A673 (cell line): ENCODE data around the gene FBXO42. TPM values are rescaled to one million over a fixed set of nuclear protein-coding genes. Genes with fewer than 3 reads are reported as not detected.

Experiments used
- BruUV-seq: library from RNA; stranded (reverse); fragments of 400-500 nt; replicated peaks from 2 replicates; lab custom pipeline; 2021; lab: Mats Ljungman, UMichigan
- CTCF ChIA-PET: fragments of 300-600 bp; sonication (Branson Sonifier 250); formaldehyde crosslinking; loops from one replicate; lab custom pipeline; 2022; ENCODE audit warnings: antibody characterized with exemption; lab: Charles Lee
- POLR2A ChIA-PET: fragments of 300-600 bp; sonication (Branson Sonifier 250); formaldehyde crosslinking; loops from one replicate; lab custom pipeline; 2022; ENCODE audit warnings: antibody characterized with exemption; ENCODE audit not compliant: low non-redundant PET; lab: Charles Lee
- DNase-seq: peaks from one replicate; pipeline ENCODE4 v3.0.0-alpha.2; 2015; ENCODE audit warnings: low spot score
- H3K27ac ChIP-seq: fragments of 200-600 bp; sonication (generic); 2 replicates; pipeline ENCODE4 v1.5.1; 2016; ENCODE audit warnings: mixed run types, low read depth, mild to moderate bottlenecking, mixed read lengths, antibody characterized with exemption, low read length; ENCODE audit not compliant: poor library complexity, severe bottlenecking
- H3K27me3 ChIP-seq: fragments of 200-600 bp; sonication (generic); replicated peaks from 2 replicates; pipeline ENCODE4 v1.6.1; 2017; ENCODE audit warnings: mixed run types, low read depth, mild to moderate bottlenecking, mixed read lengths, antibody characterized with exemption, low read length; ENCODE audit not compliant: insufficient read depth, poor library complexity
- H3K36me3 ChIP-seq: fragments of 200-600 bp; sonication (generic); 2 replicates; pipeline ENCODE4 v1.6.1; 2016; ENCODE audit warnings: mixed run types, mild to moderate bottlenecking, mixed read lengths, antibody characterized with exemption, low read length; ENCODE audit not compliant: insufficient read depth, poor library complexity, severe bottlenecking
- H3K4me1 ChIP-seq: fragments of 200-600 bp; sonication (generic); 2 replicates; pipeline ENCODE4 v1.6.1; 2017; ENCODE audit warnings: mixed run types, mild to moderate bottlenecking, mixed read lengths, antibody characterized with exemption, low read length; ENCODE audit not compliant: insufficient read depth, poor library complexity, severe bottlenecking
- H3K4me3 ChIP-seq: fragments of 200-600 bp; sonication (generic); 2 replicates; pipeline ENCODE4 v1.5.1; 2016; ENCODE audit warnings: low read depth, mixed run types, mild to moderate bottlenecking, mixed read lengths, low read length; ENCODE audit not compliant: poor library complexity, severe bottlenecking
- H3K9me3 ChIP-seq: fragments of 200-600 bp; sonication (generic); 2 replicates; pipeline ENCODE4 v1.6.1; 2016; ENCODE audit warnings: mixed run types, low read depth, mild to moderate bottlenecking, mixed read lengths, antibody characterized with exemption, low read length; ENCODE audit not compliant: poor library complexity, severe bottlenecking
- EZH2 ChIP-seq: fragments of 200-600 bp; sonication (generic); IDR thresholded peaks from 2 replicates; pipeline ENCODE4 v1.6.1; 2017; ENCODE audit warnings: borderline replicate concordance, low read depth, mild to moderate bottlenecking, mixed read lengths, antibody characterized with exemption, low read length; ENCODE audit not compliant: poor library complexity, severe bottlenecking
- intact Hi-C: fragments of 100-400 bp; cut with micrococcal nuclease; formaldehyde crosslinking; loops from one replicate; pipeline ENCODE4 v1.10.0; 2022; ENCODE audit not compliant: unreplicated experiment
- total RNA-seq: library from RNA; stranded (reverse); gene quantifications from 2 replicates; pipeline ENCODE4 v1.2.3, GENCODE V29; 2021
- TF ChIP-seq, protein P1 (sequence below): fragments of 300-800, 200-600 bp; sonication (generic); conservative IDR thresholded peaks from 2 replicates; pipeline ENCODE4 v1.5.1; 2017; ENCODE audit warnings: low read depth, mild to moderate bottlenecking, antibody characterized with exemption, low read length, moderate library complexity, mixed read lengths

The FBXO42 gene
- total RNA-seq, 1 experiment from 2014 or later = 19.5 TPM

DNA sequence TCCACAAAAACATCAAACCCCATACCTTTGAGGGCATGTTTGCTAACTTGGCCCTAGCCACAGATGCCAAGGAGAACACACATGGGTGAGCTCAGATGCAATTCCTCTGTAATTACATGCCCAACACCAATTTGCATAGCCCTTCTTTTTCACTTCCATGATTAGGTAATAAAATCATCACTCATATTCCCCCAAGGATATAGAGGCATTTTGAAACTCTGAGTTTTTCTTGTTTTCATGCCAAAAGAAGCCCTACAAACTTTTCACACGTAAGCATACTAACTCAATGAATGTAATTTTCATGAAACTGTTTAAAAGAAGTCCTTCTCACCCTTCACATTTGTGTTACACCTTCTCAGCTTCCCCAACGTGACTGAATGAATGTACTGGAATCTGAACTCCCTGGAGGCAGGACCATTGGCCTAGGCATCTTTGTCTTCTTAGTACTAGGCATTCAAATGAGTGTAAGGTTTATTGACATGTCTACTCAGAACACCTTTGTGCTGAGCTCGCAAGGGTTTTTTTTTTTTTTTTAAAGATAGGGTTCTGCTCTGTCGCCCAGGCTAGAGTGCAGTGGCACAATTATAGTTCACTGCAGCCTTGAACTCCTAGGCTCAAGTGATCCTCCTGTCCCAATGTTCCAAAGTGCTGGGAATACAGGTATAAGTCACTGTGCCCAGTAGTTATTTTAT, 31.0 kb downstream of the FBXO42 start:
- Histone ChIP-seq H3K27ac (no peak overlapping the region), H3K4me3 (no peak overlapping the region), H3K36me3 (no peaks in the 10 kb centered on the region), H3K9me3 (no peaks in the 10 kb centered on the region), H3K27me3 (no peaks in the 10 kb centered on the region), H3K4me1 (peaks cover 18% of the 10 kb centered on the region)
- ChIA-PET CTCF (no interaction called here), POLR2A (no interaction called here)
- TF ChIP-seq EZH2 = no peak
- TF ChIP-seq, protein P1, sequence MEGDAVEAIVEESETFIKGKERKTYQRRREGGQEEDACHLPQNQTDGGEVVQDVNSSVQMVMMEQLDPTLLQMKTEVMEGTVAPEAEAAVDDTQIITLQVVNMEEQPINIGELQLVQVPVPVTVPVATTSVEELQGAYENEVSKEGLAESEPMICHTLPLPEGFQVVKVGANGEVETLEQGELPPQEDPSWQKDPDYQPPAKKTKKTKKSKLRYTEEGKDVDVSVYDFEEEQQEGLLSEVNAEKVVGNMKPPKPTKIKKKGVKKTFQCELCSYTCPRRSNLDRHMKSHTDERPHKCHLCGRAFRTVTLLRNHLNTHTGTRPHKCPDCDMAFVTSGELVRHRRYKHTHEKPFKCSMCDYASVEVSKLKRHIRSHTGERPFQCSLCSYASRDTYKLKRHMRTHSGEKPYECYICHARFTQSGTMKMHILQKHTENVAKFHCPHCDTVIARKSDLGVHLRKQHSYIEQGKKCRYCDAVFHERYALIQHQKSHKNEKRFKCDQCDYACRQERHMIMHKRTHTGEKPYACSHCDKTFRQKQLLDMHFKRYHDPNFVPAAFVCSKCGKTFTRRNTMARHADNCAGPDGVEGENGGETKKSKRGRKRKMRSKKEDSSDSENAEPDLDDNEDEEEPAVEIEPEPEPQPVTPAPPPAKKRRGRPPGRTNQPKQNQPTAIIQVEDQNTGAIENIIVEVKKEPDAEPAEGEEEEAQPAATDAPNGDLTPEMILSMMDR = no peak
- BruUV-seq = no TSS peak
- intact Hi-C loops = no loop called here
- DNase-seq = no peak

DNA sequence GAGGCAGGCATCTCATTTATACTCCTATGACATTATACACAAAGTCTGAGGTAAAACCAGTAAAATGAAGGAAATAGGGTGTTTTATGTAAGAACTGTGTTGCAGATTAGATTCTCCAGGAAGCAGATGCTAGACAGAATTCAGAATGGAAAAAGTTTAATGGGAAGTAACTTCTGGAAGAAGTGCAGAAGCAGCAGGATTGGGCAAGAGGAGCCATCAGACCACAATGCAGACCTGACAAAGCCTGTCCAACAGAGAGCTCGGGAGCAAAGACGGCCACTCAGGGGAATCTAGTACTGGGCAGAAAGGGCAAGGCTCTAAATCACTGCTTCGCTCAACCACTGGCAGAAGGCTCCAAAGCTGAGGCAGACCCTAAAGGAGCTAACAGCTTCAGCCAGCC, 33.7 kb downstream of the FBXO42 start:
- H3K4me3 ChIP-seq = no peak overlapping the region
- intact Hi-C loops = no loop called here
- H3K27ac ChIP-seq = no peak overlapping the region
- ChIA-PET POLR2A (no interaction called here), CTCF (no interaction called here)
- H3K4me1 ChIP-seq = peaks cover 11% of the 10 kb centered on the region
- H3K36me3 ChIP-seq = peaks cover 12% of the 10 kb centered on the region
- no peaks in the 10 kb centered on the region for H3K27me3 ChIP-seq
- TF ChIP-seq, protein P1 = no peak
- no peak for TF ChIP-seq EZH2
- H3K9me3 ChIP-seq = no peaks in the 10 kb centered on the region
- DNase-seq = no peak
- BruUV-seq = no TSS peak

DNA sequence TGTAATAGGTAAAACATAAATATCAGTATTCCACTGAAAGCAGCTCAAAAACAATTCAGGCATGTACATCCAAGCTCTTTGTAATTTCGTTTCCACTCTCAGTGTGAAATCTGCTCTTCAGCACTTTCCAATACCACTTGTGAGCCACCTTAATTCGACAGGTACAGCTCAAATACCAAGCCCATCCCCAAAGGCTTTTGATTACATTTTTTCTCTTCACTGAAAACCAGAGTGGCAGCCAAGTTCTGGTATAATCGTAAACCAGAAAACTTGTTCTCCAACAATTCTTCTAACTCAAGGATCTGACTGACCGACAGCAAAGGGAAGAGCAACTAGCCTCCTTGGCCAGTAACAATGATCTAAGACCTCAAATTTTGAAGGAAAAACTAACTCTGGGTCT, 36.8 kb downstream of the FBXO42 start:
- TF ChIP-seq EZH2 = no peak
- TF ChIP-seq, protein P1 = no peak
- peaks cover 35% of the 10 kb centered on the region for H3K36me3 ChIP-seq
- no peak overlapping the region for H3K4me3 ChIP-seq
- DNase-seq = no peak
- BruUV-seq = no TSS peak
- POLR2A ChIA-PET = no interaction called here
- H3K27ac ChIP-seq = no peak overlapping the region
- no peaks in the 10 kb centered on the region for H3K9me3 ChIP-seq
- CTCF ChIA-PET = no interaction called here
- intact Hi-C loops = no loop called here
- H3K27me3 ChIP-seq = no peaks in the 10 kb centered on the region
- peaks cover 5% of the 10 kb centered on the region for H3K4me1 ChIP-seq
